ENCODE measurements around the gene PTPRU.

Gene PTPRU

GRCh38 chr1:29331309-29331708 is 95.0 kb downstream of the PTPRU start:
- DNase-seq = no peak

DNA sequence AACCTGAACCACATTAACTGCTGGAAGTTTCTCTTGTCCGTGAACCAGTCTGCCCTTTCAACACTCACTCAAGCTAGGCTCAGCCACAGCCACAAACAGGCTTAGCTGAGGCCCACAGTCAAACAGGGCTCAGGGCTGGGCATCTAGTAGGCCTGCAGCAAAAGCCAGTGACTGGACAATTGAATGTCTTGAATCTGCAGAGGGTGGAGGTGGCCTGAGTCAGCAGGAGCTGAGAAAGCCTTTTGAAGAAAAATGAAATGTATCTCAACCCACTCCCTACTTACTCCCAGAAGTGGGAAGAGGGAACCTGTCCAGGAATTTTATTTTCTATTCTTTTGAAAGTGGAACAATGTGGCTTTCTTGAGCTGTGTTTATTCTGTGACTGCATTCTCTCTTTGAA is 95.4 kb downstream of the PTPRU start:
- DNase-seq = peak in 1 of 56 donors; percentile 3

DNA sequence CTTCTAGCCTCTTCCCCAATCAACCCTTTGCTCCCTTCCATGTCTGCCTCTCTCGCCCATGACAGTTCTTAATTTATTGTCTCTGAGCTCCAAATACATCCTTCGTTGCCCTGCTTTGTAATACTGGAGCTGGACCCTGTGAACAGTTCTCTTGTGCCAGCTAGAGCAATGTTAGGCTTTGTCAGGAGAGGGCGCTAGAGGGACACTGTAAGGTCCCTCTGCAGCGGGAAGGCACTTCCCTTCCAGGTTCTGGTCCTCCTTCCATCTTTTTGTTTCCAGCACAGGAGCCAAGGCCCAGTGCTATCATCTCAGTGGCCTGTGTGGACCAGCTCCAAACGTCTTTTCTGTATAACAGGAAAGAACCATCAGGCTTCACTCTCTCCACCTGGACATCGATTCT is 95.9 kb downstream of the PTPRU start:
- no peak for DNase-seq

GRCh38 chr1:29333008-29333407 is 96.7 kb downstream of the PTPRU start:
- DNase-seq = no peak

- no peak for DNase-seq
These were observed 99.3 kb downstream of the PTPRU start for GRCh38 chr1:29335573-29335972.

- DNase-seq = no peak
These were observed 102.7 kb downstream of the PTPRU start for GRCh38 chr1:29338908-29339575.

GRCh38 chr1:29341936-29342335 is 105.6 kb downstream of the PTPRU start:
- DNase-seq = no peak

DNA sequence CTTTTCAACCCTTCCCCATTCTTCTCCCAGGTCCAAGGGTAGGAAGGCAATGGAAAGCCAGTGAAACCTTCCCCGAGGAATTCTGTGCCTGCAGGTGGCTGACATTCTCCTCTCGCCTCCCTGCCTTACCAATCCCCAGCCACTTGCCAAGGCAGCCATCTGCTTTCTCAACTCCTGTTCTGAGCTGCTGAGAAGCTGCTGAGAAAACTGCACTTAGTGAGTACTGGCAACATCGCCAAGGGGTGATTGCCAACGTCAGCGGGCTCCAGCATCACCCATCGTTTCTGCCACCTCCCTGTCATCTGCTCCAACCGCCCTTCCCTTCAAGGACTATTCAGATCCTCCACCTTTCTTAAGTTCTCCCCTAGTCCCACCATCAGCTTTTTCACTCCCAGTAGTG is 106.0 kb downstream of the PTPRU start:
- no peak for DNase-seq

- no peak for DNase-seq
These were observed 106.7 kb downstream of the PTPRU start for GRCh38 chr1:29342983-29343382.

DNA sequence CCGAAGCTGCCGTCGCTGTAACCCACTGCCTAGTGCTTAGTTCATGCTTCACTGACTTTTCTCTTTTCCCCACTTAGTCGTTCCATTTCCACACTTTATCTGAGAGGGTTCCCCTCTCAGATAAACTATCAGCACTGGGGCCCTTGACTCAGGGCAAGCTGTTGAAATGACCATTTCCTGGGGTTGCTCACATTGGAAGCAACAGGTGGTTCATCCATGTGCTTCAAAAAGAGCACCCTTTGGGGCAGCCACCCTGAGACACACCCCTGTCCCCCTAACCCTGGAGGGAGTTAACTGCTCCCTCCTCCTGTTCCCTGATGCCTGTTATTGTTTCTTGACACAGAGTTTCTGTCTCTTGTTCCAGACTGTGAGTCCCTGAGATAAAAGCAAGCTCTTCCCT is 107.2 kb downstream of the PTPRU start:
- DNase-seq = no peak

DNA sequence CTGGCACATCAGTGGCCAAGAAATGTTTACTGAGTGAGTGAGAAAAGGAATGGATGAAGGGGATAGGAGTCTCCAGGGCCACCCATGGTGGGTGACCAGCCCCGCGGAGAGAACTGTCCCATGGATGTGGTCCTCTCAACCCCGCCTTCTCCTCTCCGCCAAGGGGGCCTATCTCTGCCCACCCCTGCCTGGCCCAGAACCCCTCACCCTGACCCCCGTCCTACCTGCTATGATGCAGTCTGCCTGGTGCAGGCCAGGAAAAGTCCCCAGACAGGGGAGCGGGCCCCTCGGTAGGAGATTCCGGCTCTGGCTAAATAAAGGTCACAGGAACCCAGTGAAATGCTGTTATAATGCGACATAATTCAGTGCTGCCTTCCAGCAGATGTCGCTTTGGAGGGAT is 107.6 kb downstream of the PTPRU start:
- DNase-seq = no peak

DNA sequence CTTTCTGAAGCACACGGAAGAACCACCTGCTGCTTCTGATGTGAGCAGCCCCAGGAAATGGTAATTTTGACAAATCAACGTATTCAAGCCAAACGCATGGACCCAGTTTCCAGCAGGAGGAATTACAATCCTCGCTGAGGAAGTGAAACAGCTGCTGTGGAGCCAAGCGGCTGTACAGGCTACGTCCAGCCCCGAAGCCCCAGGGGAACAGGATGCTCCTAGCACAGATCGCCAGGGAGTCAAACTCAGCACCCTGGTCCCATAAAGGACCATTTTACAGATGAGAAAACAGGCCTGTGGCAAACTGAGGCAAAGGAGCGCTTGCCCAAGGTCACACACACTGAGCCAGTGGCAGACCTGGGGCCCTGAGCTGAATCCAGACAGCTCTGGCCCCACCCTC is 108.0 kb downstream of the PTPRU start:
- no peak for DNase-seq

- DNase-seq = peak in 17 of 56 donors; percentile 4 to 47 (median 18)
These were observed 110.3 kb downstream of the PTPRU start for GRCh38 chr1:29346576-29346975.

DNA sequence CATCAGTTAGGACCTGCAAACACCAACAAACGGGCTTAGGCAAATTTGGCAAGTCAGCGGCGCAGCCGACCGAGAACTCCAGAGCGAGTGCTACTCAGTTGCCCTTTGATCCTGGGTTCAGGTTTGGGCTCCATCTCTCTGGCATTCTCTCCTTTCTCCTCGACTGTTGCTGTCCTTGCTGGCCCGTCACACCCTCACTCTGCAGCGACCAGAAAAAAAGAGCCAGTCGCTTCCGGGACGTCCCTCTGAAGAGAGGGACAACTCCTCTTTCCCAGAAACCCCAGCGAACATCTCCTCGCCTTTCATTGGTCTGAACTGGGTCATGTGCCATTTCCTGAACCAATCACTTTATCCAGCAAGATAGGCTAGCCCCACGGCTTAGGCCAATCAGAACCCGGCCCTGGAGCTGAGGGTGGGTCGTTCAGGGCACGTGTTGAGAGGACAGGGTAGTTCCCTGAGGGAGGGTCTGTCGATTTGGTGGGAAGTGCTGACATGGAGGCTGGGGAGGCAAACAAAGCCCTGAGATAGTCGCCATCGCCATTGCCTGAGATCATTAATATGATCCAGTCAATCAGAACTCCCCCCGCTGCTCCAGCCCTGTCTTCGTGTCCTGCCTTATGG is 113.7 kb downstream of the PTPRU start:
- DNase-seq = no peak

DNA sequence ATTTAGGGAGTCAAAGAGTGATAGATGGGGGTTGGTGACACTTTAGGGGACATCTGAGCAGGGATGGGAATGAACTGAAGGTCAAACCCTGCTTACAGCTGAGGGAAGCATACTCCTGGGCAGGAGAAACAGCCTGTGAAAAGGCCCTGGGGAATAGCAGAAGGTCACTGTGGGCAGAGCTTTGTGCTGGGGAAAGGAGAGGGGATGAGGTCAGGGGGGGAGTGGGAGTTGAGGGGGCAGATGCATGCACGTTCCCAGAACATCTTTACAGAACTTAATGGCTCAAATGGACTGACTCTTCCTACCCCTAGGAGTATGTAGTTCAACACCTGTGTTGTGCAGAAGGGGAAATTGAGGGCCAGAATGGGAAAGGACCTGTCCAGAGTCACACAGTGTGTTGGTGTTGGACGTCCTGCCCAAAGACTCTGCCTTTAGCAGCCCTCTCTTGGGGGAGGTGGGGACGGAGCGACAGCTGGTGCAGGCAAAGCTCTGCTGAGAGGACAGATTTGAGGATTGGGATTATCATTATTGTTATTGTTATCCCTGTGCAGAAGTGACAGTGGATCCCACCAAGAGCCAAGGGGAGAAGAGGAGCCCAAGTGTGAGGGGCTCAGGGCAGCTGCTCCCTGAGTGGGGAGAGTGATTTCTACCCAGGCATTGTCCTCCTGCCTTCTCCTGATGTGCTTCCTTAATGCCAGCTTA is 116.5 kb downstream of the PTPRU start:
- DNase-seq = no peak

GRCh38 chr1:29354511-29355098 is 118.3 kb downstream of the PTPRU start:
- DNase-seq = peak in 3 of 56 donors; percentile 7 to 17 (median 17)

DNA sequence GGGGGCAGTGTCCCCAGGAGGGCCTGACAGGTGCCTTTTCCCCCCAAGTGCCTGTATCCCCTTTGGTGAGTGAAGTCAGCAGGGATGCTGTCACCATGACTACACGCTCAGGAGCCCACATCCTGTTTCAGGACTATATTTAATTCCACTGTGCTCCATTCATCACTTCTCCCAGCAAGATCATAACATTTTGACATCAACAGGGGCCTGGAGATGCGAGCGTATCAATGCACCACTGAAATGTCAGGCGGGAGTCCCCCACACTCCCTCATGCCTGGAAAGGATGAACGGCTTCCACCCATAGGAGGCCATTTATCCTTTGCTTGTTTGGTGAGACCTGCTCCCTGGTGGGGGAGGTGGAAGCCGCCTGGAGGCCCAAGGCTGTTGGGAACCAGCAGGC is 119.1 kb downstream of the PTPRU start:
- peak in 1 of 56 donors; percentile 31 for DNase-seq

DNA sequence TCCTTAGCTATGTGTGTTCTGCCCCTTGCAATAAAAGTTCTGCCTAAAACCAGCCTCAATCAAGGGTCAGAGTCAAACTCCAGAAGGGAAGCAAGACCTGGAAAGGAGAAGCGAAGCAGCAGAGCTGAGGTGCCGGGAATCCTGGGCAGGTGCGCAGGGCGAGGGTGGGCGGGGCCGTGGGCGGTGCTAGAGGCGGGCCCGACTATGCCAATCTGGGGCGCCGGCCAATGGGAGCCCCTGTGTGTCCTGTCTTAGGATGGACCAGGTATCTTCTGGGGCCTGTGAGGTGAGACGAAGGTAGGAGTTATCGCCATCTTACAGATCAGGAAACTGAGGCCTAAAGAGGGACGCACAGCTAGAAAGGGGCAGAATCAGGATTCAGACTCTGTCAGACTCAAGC is 120.3 kb downstream of the PTPRU start:
- no peak for DNase-seq

- DNase-seq = no peak
These were observed 121.1 kb downstream of the PTPRU start for GRCh38 chr1:29357452-29357851.

GRCh38 chr1:29358183-29358582 is 121.9 kb downstream of the PTPRU start:
- no peak for DNase-seq

DNA sequence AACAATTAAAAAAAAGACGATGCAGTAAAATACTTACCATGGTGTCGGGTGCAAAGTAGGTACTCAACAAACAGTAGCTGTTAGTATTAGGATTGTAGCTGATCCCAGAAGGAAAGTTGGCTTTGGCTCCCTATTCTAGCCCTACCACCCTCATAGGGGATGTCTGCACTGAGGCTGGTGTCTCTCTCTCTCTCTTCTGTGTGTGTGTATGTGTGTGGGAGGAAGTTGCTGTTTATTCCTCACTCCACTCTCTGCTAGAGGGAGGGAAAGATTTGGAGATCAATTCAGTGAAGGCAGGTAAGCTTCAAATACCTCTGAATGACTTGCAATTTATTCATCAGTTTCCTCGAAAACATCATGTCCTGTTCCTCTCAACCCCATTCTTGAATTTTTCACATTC is 124.4 kb downstream of the PTPRU start:
- DNase-seq = no peak

DNA sequence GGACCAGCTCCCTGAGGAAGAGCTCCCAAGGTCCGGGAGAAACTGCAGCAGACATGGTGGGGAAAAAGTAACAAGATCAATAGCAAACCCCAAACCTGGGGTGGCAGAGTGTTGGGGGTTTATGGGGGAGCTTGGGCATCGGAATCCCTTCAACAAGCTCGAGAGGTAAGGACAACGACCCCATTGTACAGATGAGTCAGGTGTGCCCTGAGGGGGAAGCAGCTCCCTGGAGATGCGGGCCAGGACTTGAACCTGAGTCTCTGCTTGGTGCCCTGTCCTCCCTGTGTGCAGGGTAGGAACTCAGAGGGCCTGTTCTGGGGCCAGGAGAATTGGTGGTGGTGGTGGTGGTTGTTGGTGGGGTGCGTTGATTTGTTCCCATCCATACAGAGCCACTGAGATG is 125.4 kb downstream of the PTPRU start:
- no peak for DNase-seq
